Subcutaneous adipose tissue (tissue), 4 donors: Measurements from ENCODE around the gene CELF4. TPM values are rescaled to one million over a fixed set of nuclear protein-coding genes. Genes with fewer than 3 reads are reported as not detected.

ENCODE experiments used
- total RNA-seq, 4 donors: library from RNA; depleted of rRNA; stranded (reverse); fragments of >200 nt; gene quantifications; one replicate each; pipeline ENCODE4 v1.1.0, GENCODE V29; 2016
- TF ChIP-seq, protein P1 (sequence below): fragments of 450-650 bp; IDR thresholded peaks from one replicate; pipeline ENCODE4 v1.5.1; 2016; ENCODE audit warnings: low read depth, mild to moderate bottlenecking, control low read depth, antibody characterized with exemption, moderate library complexity

Gene CELF4
- total RNA-seq, 4 donors from 2014 or later = not detected

DNA sequence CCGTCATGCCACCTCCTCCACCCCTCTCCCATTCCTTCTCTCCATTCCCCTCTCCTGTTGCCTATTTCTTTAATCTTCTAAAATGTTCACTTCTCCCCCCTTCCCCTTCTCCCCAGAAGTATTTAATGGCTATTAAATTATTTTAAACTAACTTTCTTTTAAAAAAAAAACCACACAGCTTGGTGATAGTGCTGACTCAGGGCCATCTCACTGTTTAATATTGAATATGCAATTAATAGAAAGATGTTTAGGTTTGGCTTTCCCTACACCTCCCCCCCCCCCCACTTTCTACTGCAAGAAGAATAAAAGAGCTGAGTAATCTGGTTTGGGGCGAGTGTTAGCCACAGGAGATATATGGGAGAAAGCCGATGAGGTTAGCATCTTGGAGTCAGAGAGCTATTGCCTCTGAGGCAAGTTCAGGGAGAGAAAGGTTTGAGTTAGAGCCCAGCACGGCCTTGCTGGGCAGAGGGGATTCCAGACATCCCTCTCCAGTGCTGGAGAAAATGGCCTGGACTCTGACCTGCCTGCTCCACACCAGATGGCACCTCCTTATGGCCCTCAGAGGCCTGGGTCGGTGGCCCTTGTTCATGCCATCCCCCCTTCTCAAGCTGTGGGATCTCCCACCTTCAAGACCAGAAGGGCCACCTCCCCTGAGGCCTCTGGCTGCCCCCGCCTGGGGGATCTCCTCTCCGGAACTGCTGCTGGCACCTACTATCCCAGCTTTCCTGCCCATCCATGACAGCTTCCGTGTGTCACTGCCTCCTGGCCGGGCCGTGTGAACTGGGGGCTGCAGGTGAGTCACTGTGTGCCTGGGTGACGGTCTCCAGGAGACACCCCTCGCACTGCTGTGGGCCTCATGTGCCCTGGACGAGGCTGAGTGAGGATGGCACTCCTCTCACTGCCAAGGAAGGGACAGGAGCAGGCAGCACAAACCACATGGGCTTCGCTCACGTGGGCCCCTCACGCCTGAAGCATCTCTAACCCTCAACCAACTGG lies 246.9 kb downstream of the CELF4 start:
- TF ChIP-seq, protein P1, sequence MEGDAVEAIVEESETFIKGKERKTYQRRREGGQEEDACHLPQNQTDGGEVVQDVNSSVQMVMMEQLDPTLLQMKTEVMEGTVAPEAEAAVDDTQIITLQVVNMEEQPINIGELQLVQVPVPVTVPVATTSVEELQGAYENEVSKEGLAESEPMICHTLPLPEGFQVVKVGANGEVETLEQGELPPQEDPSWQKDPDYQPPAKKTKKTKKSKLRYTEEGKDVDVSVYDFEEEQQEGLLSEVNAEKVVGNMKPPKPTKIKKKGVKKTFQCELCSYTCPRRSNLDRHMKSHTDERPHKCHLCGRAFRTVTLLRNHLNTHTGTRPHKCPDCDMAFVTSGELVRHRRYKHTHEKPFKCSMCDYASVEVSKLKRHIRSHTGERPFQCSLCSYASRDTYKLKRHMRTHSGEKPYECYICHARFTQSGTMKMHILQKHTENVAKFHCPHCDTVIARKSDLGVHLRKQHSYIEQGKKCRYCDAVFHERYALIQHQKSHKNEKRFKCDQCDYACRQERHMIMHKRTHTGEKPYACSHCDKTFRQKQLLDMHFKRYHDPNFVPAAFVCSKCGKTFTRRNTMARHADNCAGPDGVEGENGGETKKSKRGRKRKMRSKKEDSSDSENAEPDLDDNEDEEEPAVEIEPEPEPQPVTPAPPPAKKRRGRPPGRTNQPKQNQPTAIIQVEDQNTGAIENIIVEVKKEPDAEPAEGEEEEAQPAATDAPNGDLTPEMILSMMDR = no peak

DNA sequence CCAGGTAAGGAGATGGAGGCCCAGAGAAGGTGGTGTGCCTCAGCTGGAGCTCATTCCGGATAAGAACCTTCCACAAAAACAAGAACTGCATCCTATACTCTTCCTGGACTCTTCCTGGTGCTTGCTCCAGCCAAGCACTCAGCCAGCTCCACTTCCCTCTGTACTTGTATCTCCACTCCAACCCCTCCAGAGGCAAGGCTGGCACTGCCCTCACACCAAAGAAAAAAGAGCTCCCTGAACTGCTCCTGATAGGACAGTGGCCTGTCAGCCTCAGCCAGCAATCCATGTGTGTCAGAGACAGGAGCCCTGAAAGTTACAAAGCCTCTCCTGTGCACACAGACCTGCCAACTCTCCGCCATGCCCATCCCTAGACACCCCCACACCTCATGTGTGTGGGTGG lies 248.1 kb downstream of the CELF4 start:
- TF ChIP-seq, protein P1 = no peak

DNA sequence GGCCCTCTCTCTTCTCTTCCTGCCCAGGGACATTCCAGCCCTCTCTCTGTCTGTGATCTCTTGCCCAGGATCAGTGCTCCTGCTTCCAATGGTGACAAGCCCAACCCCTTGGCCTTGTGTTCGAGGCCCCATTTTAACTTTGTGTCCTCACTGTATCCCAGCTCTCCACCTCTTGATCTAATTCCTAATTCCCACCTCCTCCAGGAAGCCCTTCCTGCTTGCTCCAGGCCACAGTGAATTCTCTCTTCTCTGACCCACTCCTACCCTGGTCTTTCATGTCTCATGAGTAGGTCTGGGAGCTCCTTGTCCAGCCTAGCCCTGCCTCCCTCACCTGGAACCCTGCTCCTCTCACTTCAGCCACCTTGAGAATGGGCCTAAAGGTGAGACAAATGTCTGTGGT lies 249.1 kb downstream of the CELF4 start:
- TF ChIP-seq, protein P1 = no peak

DNA sequence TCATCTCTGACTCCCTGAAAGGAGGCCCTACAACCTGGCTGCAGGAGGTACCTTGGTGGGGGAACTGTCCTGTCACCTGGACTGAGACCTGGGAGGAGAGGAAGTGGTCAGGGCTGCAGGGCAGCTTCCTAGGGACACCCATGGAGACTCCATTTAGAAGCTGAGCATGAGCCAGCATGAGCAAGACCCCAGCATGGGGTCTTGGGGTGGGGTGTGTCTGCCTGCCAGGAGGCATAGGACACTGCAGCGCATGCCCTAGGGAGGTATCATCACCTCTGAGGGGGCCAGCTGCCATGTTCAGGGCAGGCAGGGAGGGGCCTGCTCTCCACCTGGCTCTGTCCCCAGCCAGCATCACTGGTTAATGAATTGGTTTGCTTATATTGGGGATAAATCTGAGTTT lies 249.7 kb downstream of the CELF4 start:
- TF ChIP-seq, protein P1 = no peak

DNA sequence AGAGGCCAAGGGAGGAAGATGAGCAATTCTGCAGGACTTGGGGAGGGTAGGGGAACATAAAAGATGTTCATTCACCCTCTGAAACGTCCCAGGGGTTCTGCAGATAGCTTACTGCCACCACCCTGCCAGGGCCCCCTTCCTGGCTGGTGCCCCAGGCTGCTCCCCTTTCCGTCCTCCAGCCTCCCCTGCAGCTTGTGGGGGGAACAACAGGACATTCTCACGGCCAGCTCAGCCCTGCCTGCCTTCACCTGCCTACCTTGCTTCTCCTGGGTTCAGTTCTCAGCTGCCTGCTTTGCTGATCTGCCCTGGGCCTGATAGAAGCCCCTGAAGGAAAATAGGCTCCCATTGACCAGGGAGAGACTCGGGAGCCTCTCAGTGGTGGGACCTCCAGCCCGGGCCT lies 251.1 kb downstream of the CELF4 start:
- TF ChIP-seq, protein P1 = no peak

DNA sequence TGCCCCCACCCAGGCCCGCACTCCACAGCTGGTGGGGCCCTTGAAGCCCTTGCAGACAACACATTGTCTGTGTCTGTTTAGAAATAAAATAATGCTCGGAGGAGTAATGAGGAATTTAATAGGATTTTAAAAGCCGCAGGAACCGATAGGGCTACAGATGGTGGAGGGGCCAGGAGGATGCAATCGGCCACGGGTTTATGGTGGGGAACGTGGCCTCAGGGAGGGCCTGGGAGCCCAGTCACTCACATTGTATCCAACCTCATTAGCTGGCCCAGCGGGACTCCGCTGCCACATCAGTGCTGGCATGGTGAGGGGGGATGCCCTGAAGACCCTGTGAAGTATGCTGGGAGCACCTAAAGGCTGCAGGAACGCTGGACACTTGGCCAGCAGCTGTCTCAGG lies 252.0 kb downstream of the CELF4 start:
- TF ChIP-seq, protein P1 = no peak

DNA sequence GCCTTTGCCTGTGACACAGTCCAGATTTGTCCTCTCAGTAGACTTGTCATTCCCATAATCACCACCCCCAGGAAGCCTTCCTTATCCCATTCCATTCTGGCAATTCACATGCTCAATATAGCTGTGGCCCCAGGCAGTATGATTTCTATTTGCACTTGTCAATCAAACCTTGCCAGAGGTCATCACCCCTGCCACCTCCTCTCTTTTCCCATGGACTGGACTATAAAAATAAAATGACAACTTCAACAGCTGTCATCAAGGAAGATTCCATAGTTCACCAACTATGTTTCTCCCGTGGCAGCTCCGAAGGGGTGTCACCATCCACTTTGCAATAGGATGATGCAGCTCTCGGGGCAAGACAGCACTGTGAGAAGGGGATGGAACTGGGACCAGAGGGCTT lies 255.7 kb downstream of the CELF4 start:
- TF ChIP-seq, protein P1 = no peak
